HEK293 (cell line): Measurements from ENCODE around the gene FSIP1.

ENCODE experiments used
- ELK4 ChIP-seq: IDR thresholded peaks from 2 replicates; pipeline ENCODE4 v1.6.1; 2011; ENCODE audit warnings: mild to moderate bottlenecking, low read depth, low read length, borderline replicate concordance
- REST ChIP-seq: fragments of 450-650 bp; formaldehyde crosslinking; IDR thresholded peaks from 2 replicates; pipeline ENCODE4 v1.5.1; 2016; ENCODE audit warnings: missing biosample characterization, missing genetic modification characterization
- ZBTB44 ChIP-seq: fragments of 450-650 bp; IDR thresholded peaks from 2 replicates; pipeline ENCODE4 v1.5.1; 2018; ENCODE audit warnings: missing biosample characterization, mild to moderate bottlenecking, missing genetic modification characterization
- ZNF37A ChIP-seq: fragments of 450-650 bp; IDR thresholded peaks from 2 replicates; pipeline ENCODE4 v1.5.1; 2018; ENCODE audit warnings: missing biosample characterization, missing genetic modification characterization
- TF ChIP-seq, protein P1 (sequence below): fragments of 450-650 bp; formaldehyde crosslinking; IDR thresholded peaks from 2 replicates; pipeline ENCODE4 v1.5.1; 2016; ENCODE audit warnings: missing biosample characterization, missing genetic modification characterization
- TF ChIP-seq, protein P2 (sequence below): fragments of 450-650 bp; formaldehyde crosslinking; optimal IDR thresholded peaks from 2 replicates; pipeline ENCODE3; 2016; ENCODE audit warnings: missing biosample characterization, mild to moderate bottlenecking, missing genetic modification characterization

- no peak for TF ChIP-seq REST
- TF ChIP-seq, protein P1, sequence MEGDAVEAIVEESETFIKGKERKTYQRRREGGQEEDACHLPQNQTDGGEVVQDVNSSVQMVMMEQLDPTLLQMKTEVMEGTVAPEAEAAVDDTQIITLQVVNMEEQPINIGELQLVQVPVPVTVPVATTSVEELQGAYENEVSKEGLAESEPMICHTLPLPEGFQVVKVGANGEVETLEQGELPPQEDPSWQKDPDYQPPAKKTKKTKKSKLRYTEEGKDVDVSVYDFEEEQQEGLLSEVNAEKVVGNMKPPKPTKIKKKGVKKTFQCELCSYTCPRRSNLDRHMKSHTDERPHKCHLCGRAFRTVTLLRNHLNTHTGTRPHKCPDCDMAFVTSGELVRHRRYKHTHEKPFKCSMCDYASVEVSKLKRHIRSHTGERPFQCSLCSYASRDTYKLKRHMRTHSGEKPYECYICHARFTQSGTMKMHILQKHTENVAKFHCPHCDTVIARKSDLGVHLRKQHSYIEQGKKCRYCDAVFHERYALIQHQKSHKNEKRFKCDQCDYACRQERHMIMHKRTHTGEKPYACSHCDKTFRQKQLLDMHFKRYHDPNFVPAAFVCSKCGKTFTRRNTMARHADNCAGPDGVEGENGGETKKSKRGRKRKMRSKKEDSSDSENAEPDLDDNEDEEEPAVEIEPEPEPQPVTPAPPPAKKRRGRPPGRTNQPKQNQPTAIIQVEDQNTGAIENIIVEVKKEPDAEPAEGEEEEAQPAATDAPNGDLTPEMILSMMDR: no peak
- no peak for TF ChIP-seq ZBTB44
- TF ChIP-seq, protein P2, sequence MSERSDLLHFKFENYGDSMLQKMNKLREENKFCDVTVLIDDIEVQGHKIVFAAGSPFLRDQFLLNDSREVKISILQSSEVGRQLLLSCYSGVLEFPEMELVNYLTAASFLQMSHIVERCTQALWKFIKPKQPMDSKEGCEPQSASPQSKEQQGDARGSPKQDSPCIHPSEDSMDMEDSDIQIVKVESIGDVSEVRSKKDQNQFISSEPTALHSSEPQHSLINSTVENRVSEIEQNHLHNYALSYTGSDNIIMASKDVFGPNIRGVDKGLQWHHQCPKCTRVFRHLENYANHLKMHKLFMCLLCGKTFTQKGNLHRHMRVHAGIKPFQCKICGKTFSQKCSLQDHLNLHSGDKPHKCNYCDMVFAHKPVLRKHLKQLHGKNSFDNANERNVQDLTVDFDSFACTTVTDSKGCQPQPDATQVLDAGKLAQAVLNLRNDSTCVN: no peak
- no peak for TF ChIP-seq ELK4
- TF ChIP-seq ZNF37A (tag by site-specific recombination): no peak
These were observed 184.3 kb downstream of the FSIP1 start for GRCh38 chr15:39598186-39598850.
